IPS-18a (cell line): ENCODE results near the gene PDLIM5.

Experiments used
- H3K27ac ChIP-seq: one replicate; pipeline ENCODE4 v1.5.1; 2013; ENCODE audit warnings: low read length
- H3K27me3 ChIP-seq: one replicate; pipeline ENCODE4 v1.6.1; 2013; ENCODE audit warnings: mild to moderate bottlenecking, low read length; ENCODE audit not compliant: control insufficient read depth, insufficient read depth
- H3K36me3 ChIP-seq: one replicate; pipeline ENCODE4 v1.6.1; 2013; ENCODE audit warnings: low read depth, low read length; ENCODE audit not compliant: control insufficient read depth
- H3K4me1 ChIP-seq: one replicate; pipeline ENCODE4 v1.6.1; 2013; ENCODE audit warnings: low read depth, low read length; ENCODE audit not compliant: control insufficient read depth
- H3K4me3 ChIP-seq: one replicate; pipeline ENCODE4 v1.5.1; 2013; ENCODE audit warnings: low read length
- H3K9ac ChIP-seq: one replicate; pipeline ENCODE4 v1.6.1; 2013; ENCODE audit warnings: mild to moderate bottlenecking, low read length, moderate library complexity
- H3K9me3 ChIP-seq: one replicate; pipeline ENCODE4 v1.6.1; 2013; ENCODE audit warnings: low read depth, low read length; ENCODE audit not compliant: control insufficient read depth

PDLIM5 gene

GRCh38 chr4:94431388-94431787 lies 20.4 kb upstream of the PDLIM5 start:
- Histone ChIP-seq H3K36me3 (no peaks in the 10 kb centered on the region), H3K27me3 (no peaks in the 10 kb centered on the region), H3K4me1 (no peaks in the 10 kb centered on the region), H3K27ac (no peak overlapping the region), H3K4me3 (no peak overlapping the region), H3K9me3 (peaks cover 2% of the 10 kb centered on the region), H3K9ac (no peak overlapping the region)

DNA sequence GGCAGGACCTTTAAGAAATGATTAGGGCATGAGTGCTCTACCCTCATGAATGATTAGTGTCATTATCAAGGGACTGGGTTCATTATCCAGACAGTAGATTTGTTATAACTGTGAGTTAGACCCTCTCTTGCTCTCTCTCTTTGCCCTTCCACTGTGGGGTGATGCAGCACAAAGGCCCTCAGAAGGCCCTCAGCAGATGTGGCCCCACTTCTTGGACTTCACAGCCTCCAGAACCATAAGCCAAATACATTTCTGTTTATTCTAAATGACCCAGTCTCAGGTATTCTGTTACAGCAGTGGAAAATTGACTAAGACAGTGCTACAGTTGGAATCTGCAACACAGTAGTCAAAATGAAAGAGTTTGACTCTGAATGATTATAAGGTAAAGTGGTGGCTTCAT lies 17.2 kb upstream of the PDLIM5 start:
- Histone ChIP-seq H3K9me3 (no peaks in the 10 kb centered on the region), H3K4me3 (no peak overlapping the region), H3K27ac (no peak overlapping the region), H3K36me3 (no peaks in the 10 kb centered on the region), H3K4me1 (no peaks in the 10 kb centered on the region), H3K9ac (no peak overlapping the region), H3K27me3 (no peaks in the 10 kb centered on the region)

DNA sequence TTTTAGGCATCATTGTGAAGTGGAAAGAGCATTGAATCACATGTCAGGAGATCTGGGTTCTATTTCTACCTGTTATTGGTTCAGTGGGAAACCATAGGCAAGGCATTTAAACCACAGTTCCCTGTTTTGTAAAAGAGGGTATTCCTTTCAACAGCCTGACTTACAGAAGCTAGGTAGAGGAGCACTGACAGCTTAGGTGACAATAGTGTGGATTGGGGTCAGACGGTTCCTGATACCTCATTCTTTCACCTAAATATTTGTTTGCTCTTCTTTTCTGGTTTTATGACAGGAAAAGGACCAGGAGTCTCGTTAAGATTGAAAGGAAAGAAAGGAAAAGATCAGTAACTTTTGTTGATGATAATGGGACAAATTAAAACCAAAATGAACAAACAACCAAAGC lies 15.9 kb upstream of the PDLIM5 start:
- H3K9me3 ChIP-seq = no peaks in the 10 kb centered on the region
- H3K27ac ChIP-seq = no peak overlapping the region
- H3K27me3 ChIP-seq = no peaks in the 10 kb centered on the region
- no peaks in the 10 kb centered on the region for H3K4me1 ChIP-seq
- H3K36me3 ChIP-seq = no peaks in the 10 kb centered on the region
- H3K9ac ChIP-seq = no peak overlapping the region
- no peak overlapping the region for H3K4me3 ChIP-seq

DNA sequence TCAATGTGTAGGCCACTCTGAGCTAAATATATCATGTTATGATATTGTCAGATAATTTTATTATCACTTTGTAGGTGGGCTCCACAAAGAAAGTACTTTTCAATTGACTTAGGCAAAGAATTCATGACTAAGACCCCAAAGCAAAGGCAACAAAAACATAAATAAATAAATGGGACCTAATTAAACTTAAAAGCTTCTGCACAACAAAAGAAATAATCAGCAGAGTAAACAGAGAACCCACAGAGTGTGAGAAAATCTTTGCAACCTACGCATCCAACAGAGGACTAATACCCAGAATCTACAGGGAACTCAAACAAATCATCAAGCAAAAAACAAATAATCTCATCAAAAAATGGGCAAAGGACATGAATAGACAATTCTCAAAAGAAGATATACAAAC lies 15.2 kb upstream of the PDLIM5 start:
- Histone ChIP-seq H3K9ac (no peak overlapping the region), H3K4me1 (no peaks in the 10 kb centered on the region), H3K9me3 (no peaks in the 10 kb centered on the region), H3K36me3 (no peaks in the 10 kb centered on the region), H3K27me3 (no peaks in the 10 kb centered on the region), H3K4me3 (no peak overlapping the region), H3K27ac (no peak overlapping the region)

GRCh38 chr4:94439606-94440005 lies 12.1 kb upstream of the PDLIM5 start:
- Histone ChIP-seq H3K9ac (no peak overlapping the region), H3K9me3 (no peaks in the 10 kb centered on the region), H3K27me3 (no peaks in the 10 kb centered on the region), H3K27ac (no peak overlapping the region), H3K36me3 (no peaks in the 10 kb centered on the region), H3K4me3 (no peak overlapping the region), H3K4me1 (no peaks in the 10 kb centered on the region)

DNA sequence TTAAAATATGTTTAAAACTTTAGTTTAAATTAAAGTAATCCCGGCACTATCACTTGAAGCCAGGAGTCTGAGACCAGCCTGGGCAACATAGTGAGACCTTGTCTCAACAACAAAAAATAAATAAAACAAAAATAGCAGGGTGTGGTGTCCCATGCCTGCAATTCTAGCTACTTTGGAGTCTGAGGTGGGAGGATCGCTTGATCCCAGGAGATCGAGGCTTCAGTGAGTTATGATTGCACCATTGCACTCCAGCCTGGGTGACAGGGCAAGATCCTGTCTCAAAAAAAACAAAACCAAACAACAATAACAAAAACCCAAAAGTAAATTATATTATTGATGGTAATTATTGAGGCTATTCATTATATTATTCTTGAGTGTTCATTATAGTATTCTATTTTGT lies 9.9 kb upstream of the PDLIM5 start:
- Histone ChIP-seq H3K4me3 (no peak overlapping the region), H3K27me3 (no peaks in the 10 kb centered on the region), H3K9ac (no peak overlapping the region), H3K27ac (no peak overlapping the region), H3K4me1 (no peaks in the 10 kb centered on the region), H3K36me3 (no peaks in the 10 kb centered on the region), H3K9me3 (no peaks in the 10 kb centered on the region)

DNA sequence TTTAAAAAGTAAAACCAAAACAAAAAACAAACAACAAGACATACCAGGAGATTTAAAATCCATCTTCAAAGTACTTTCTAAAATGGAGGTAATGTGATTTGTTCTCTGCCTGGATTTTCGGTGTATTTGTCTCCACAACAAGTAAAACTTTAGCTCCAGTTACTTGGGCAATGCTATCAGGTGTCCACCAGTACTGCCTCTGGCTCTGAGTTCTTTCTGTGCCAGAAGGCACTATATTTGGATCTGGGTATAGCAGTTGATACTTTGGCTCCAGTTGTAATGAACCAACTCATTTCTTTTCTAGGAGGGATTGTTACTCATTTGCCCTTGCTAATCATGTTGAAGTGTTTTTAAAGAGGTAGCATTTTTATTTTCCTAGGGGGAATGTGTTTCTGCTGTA lies 9.5 kb upstream of the PDLIM5 start:
- no peaks in the 10 kb centered on the region for H3K4me1 ChIP-seq
- no peak overlapping the region for H3K9ac ChIP-seq
- H3K4me3 ChIP-seq = no peak overlapping the region
- no peaks in the 10 kb centered on the region for H3K9me3 ChIP-seq
- H3K27ac ChIP-seq = no peak overlapping the region
- no peaks in the 10 kb centered on the region for H3K36me3 ChIP-seq
- no peaks in the 10 kb centered on the region for H3K27me3 ChIP-seq

DNA sequence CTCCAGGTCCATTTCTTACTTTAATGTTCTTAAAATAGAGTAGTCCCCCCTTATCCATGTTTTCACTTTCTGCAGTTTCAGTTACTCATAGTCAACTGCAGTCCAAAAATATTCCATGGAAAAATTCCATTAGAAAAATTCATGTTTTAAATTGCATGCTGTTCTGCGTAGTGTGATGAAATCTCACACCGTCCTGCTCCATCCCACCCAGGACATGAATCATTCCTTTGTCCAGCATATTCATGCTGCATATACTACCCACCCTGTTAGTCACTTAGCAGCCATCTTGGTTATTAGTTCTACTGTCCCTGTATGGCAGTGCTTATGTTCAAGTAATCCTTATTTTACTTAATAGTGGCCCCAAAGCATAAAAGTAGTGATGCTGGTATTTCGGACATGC lies 5.4 kb upstream of the PDLIM5 start:
- H3K4me3 ChIP-seq = no peak overlapping the region
- H3K36me3 ChIP-seq = no peaks in the 10 kb centered on the region
- no peak overlapping the region for H3K9ac ChIP-seq
- H3K27ac ChIP-seq = no peak overlapping the region
- H3K4me1 ChIP-seq = peaks cover 4% of the 10 kb centered on the region
- H3K27me3 ChIP-seq = peaks cover 12% of the 10 kb centered on the region
- H3K9me3 ChIP-seq = no peaks in the 10 kb centered on the region

- Histone ChIP-seq H3K36me3 (no peaks in the 10 kb centered on the region), H3K27ac (no peak overlapping the region), H3K4me3 (no peak overlapping the region), H3K27me3 (peaks cover 14% of the 10 kb centered on the region), H3K4me1 (peaks cover 4% of the 10 kb centered on the region), H3K9me3 (no peaks in the 10 kb centered on the region), H3K9ac (no peak overlapping the region)
Observed at GRCh38 chr4:94447754-94448411, 3.9 kb upstream of the PDLIM5 start.

DNA sequence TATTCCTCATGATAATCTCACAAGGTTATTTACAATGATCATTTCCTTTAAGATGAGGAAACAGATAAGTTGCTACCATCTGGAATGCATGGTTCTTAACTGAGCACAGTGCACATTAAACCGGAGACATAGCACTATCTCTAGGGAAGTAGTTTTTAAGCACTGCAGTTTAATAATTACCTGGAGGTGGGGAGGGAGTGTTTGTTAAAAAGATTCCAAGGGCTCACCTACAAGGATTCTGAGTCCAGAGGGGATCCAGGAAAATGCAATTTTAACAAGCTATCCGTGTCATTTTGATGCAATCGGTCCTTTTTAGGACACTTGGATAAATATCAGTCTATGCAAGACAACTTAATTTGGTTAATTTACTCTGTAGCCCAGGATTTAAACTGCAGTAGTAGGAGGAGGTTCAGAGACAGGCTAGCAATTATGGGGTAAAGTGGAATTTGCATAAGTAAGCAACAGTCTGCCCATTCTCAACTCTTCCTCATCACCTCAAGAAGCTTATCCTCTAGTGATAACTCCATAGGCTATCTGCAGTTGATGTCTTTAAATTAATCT lies 2.8 kb upstream of the PDLIM5 start:
- Histone ChIP-seq H3K4me3 (no peak overlapping the region), H3K4me1 (peaks cover 13% of the 10 kb centered on the region), H3K9ac (no peak overlapping the region), H3K27ac (no peak overlapping the region), H3K36me3 (no peaks in the 10 kb centered on the region), H3K27me3 (peaks cover 14% of the 10 kb centered on the region), H3K9me3 (no peaks in the 10 kb centered on the region)

DNA sequence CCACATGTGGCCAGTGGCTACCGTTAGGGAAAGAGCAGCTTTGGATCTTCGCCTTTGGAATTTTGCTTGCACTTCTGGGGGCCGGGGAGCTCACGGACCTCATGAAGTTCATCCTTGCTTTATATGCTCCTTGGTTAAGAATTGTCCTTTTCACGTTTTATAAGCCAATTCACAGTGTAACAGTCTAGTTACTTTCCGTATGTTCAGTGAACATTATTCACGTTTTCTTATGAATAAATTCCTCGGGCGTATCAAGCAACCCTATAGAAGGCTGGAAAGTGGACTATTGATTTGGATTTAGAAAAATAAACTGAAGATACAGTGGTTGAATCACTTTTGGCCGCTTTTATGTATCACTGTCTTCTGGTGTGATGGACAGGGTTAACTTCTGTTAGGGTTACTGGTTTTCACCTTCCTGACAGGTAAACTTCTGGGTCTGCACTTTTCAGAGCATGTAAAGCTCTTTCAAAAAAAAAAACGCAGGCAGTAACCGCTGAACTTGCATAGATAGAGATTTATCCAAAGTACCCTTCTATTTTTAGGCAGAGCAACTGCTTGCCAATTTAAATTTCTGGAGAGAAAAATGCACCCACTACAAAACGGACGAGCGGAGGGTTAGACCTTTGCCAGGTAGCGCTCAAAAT lies 569 bp upstream of the PDLIM5 start:
- H3K4me1 ChIP-seq = peaks cover 22% of the 10 kb centered on the region
- no peak overlapping the region for H3K27ac ChIP-seq
- H3K9me3 ChIP-seq = no peaks in the 10 kb centered on the region
- peak overlapping the region; percentile 99 for H3K4me3 ChIP-seq
- H3K9ac ChIP-seq = no peak overlapping the region
- no peaks in the 10 kb centered on the region for H3K36me3 ChIP-seq
- H3K27me3 ChIP-seq = peaks cover 14% of the 10 kb centered on the region
